K562 (cell line): ENCODE measurements around the gene NDUFAF2. TPM values are rescaled to one million over a fixed set of nuclear protein-coding genes. Genes with fewer than 3 reads are reported as not detected.

Experiments used
- ATAC-seq: fragments of 200-7000 bp; cut with Tn5 transposase; 3 replicates; pipeline ENCODE4 v1.9.1; 2020; ENCODE audit warnings: moderate library complexity
- BruUV-seq: library from RNA; stranded (reverse); fragments of 400-500 nt; replicated peaks from 2 replicates; lab custom pipeline; 2021; lab: Mats Ljungman, UMichigan
- CTCF ChIA-PET: fragments of 300-600 bp; formaldehyde crosslinking; extraction: SDS; loops from one replicate; lab custom pipeline; 2021; ENCODE audit warnings: low intra/inter-chr PET ratio; lab: Yijun Ruan, JAX
- POLR2A ChIA-PET: fragments of 300-600, 350-650 bp; sonication (Branson Sonifier 250); formaldehyde crosslinking; extraction: SDS; loops from one replicate; lab custom pipeline; 2021; ENCODE audit warnings: antibody characterized with exemption, inconsistent platforms; lab: Yijun Ruan, JAX
- DNase-seq, 4 experiments: peaks; one replicate each; pipeline versions ENCODE4 v3.0.0 to v3.0.0-alpha.2; 2011 to 2018; ENCODE audit warnings: low spot score in 3 of 4, mixed read lengths in 3 of 4; ENCODE audit errors: extremely low read depth in 1 of 4
- FAIRE-seq: peaks from 2 replicates; lab custom pipeline; 2011; peaks lifted over from hg19 to GRCh38; lab: Jason Lieb, UNC
- H2AFZ ChIP-seq: 2 replicates; pipeline ENCODE4 v1.6.0; 2011; ENCODE audit warnings: low read depth, low read length, control low read depth, inconsistent platforms
- H3K27ac ChIP-seq: fragments of 200-600 bp; 3 replicates; pipeline ENCODE4 v1.8.0; 2011; ENCODE audit warnings: low read depth, mild to moderate bottlenecking, control low read depth, inconsistent platforms, low read length, moderate library complexity, mixed read lengths; ENCODE audit errors: extremely low read depth
- H3K27me3 ChIP-seq, 2 experiments: fragments of 300-600 bp in 1 of 2; 2 replicates in 1 of 2; 3 replicates in 1 of 2; pipeline versions ENCODE4 v1.6.0 to v1.8.0; 2011; ENCODE audit warnings: inconsistent platforms in 2 of 2, low read length in 2 of 2, mild to moderate bottlenecking in 1 of 2, mixed read lengths in 1 of 2, moderate library complexity in 1 of 2; ENCODE audit not compliant: control insufficient read depth in 2 of 2, insufficient read depth in 2 of 2
- H3K36me3 ChIP-seq: fragments of 300-600 bp; 3 replicates; pipeline ENCODE4 v1.8.0; 2011; ENCODE audit warnings: mild to moderate bottlenecking, low read length, inconsistent platforms; ENCODE audit not compliant: control insufficient read depth, insufficient read depth
- H3K4me1 ChIP-seq, 2 experiments: fragments of 200-600 bp in 1 of 2; replicated peaks in 1 of 2; 2 replicates in 1 of 2; 3 replicates in 1 of 2; pipeline versions ENCODE4 v1.5.1 to v1.8.0; 2011; ENCODE audit warnings: inconsistent platforms in 2 of 2, low read length in 2 of 2, mild to moderate bottlenecking in 1 of 2, mixed read lengths in 1 of 2, moderate library complexity in 1 of 2; ENCODE audit not compliant: control insufficient read depth in 2 of 2, insufficient read depth in 2 of 2
- H3K4me2 ChIP-seq: 2 replicates; pipeline ENCODE4 v1.6.1; 2011; ENCODE audit warnings: low read length, control low read depth, inconsistent platforms, mixed read lengths; ENCODE audit not compliant: insufficient read depth
- H3K4me3 ChIP-seq: fragments of 200-600 bp; sonication (generic), shearing (Covaris generic); 2 replicates; pipeline ENCODE4 v1.5.1; 2016; ENCODE audit warnings: control low read depth, inconsistent platforms
- H3K79me2 ChIP-seq: fragments of 200-600 bp; 3 replicates; pipeline ENCODE4 v1.8.0; 2011; ENCODE audit warnings: low read length, inconsistent platforms; ENCODE audit not compliant: control insufficient read depth, insufficient read depth
- H3K9ac ChIP-seq, 2 experiments: 2 replicates each; pipeline versions ENCODE4 v1.6.0 to v1.6.1; 2011; ENCODE audit warnings: low read depth in 2 of 2, low read length in 2 of 2, control low read depth in 1 of 2, inconsistent platforms in 1 of 2, mild to moderate bottlenecking in 1 of 2, mixed read lengths in 1 of 2; ENCODE audit not compliant: insufficient read depth in 1 of 2
- H3K9me1 ChIP-seq: one replicate; pipeline ENCODE4 v1.6.0; 2011; ENCODE audit warnings: inconsistent platforms, mild to moderate bottlenecking, low read length, moderate library complexity; ENCODE audit not compliant: control insufficient read depth, insufficient read depth
- H3K9me3 ChIP-seq: replicated peaks from 2 replicates; pipeline ENCODE4 v1.5.1; 2011; ENCODE audit warnings: low read depth, low read length, inconsistent platforms; ENCODE audit not compliant: control insufficient read depth, insufficient read depth
- H4K20me1 ChIP-seq: replicated peaks from 2 replicates; pipeline ENCODE4 v1.6.1; 2011; ENCODE audit warnings: low read length, inconsistent platforms, mixed read lengths; ENCODE audit not compliant: control insufficient read depth, insufficient read depth
- IFI16 ChIP-seq: fragments of 250-450 bp; sonication (Bioruptor Pico); IDR thresholded peaks from 2 replicates; pipeline ENCODE4 v2.1.2; 2022; ENCODE audit warnings: mild to moderate bottlenecking, inconsistent platforms
- MAX ChIP-seq: sonication (generic); formaldehyde crosslinking; IDR thresholded peaks from 2 replicates; pipeline ENCODE4 v1.9.0; 2022; ENCODE audit warnings: mild to moderate bottlenecking, missing genetic modification reagents
- MXD1 ChIP-seq: fragments of 250-450 bp; sonication (Bioruptor Pico); IDR thresholded peaks from 2 replicates; pipeline ENCODE4 v1.8.0; 2021; ENCODE audit warnings: borderline replicate concordance, mild to moderate bottlenecking, moderate library complexity; ENCODE audit not compliant: poor library complexity, severe bottlenecking
- U2AF2 ChIP-seq: fragments of 200-400 bp; formaldehyde crosslinking; optimal IDR thresholded peaks from 2 replicates; pipeline ENCODE3; 2017; ENCODE audit warnings: low read depth, mild to moderate bottlenecking, low read length
- USF1 ChIP-seq: sonication (generic); formaldehyde crosslinking; IDR thresholded peaks from 2 replicates; pipeline ENCODE4 v1.9.0; 2022; ENCODE audit warnings: mild to moderate bottlenecking, missing genetic modification reagents
- ZBTB34 ChIP-seq: fragments of 250-450 bp; sonication (Bioruptor Pico); IDR thresholded peaks from 2 replicates; pipeline ENCODE4 v1.8.0; 2021; ENCODE audit warnings: mild to moderate bottlenecking, moderate library complexity
- ZNF121 ChIP-seq: sonication (generic); formaldehyde crosslinking; conservative IDR thresholded peaks from 2 replicates; pipeline ENCODE4 v1.8.0; 2022; ENCODE audit warnings: missing genetic modification reagents
- ZNF584 ChIP-seq: fragments of 200-800 bp; sonication (Bioruptor generic); IDR thresholded peaks from 2 replicates; pipeline ENCODE4 v1.6.1; 2016; ENCODE audit warnings: low read depth, mild to moderate bottlenecking, missing genetic modification characterization, missing compliant biosample characterization
- ZNF77 ChIP-seq: fragments of 250-450 bp; sonication (Bioruptor Pico); IDR thresholded peaks from 2 replicates; pipeline ENCODE4 v1.5.0; 2020
- ZNF785 ChIP-seq: fragments of 250-450 bp; sonication (Bioruptor Pico); IDR thresholded peaks from 2 replicates; pipeline ENCODE4 v1.4.0; 2020; ENCODE audit warnings: mild to moderate bottlenecking
- WGBS: fragments of 100-300 bp; shearing (Covaris generic); methylation state at CpG from one replicate; pipeline ENCODE4 v1.1.6; 2016; ENCODE audit warnings: low coverage, mixed read lengths; ENCODE audit not compliant: insufficient coverage; ENCODE audit errors: missing lambda C conversion rate; 5-methylcytosine and 5-hydroxymethylcytosine counted together
- in situ Hi-C: fragments of 300-500 bp; cut with MboI; formaldehyde crosslinking; loops from 4 replicates; pipeline ENCODE4 v1.15.0; 2018; ENCODE audit warnings: inconsistent platforms, mixed read lengths
- intact Hi-C: fragments of 100-400 bp; cut with micrococcal nuclease; formaldehyde crosslinking; loops from 2 replicates; pipeline ENCODE4 v1.14.2; 2022
- polyA plus RNA-seq, 8 experiments: library from polyadenylated mRNA; depleted of rRNA in 4 of 8; stranded (reverse) in 5 of 8; unstranded in 3 of 8; fragments of >200 nt; fragmentation: Nextera tagmentation in 2 of 8; fragmentation: Illumina TruSeq in 1 of 8; extraction: Ambion mirVana in 2 of 8; extraction: Trizol in 1 of 8; gene quantifications; 2 replicates each; pipeline versions ENCODE4 v1.2.1 to v1.2.3, GENCODE V29; 2011 to 2014; ENCODE audit warnings: inconsistent platforms in 1 of 8, missing spikeins in 1 of 8
- total RNA-seq, 7 experiments: library from RNA; depleted of rRNA in 6 of 7; stranded (reverse); fragments of >200 nt in 6 of 7; fragmentation: Illumina TruSeq in 2 of 7; extraction: Trizol in 2 of 7; gene quantifications; 2 replicates each; pipeline versions ENCODE4 v1.2.1 to v1.2.3, GENCODE V29; 2011 to 2021; ENCODE audit warnings: low replicate concordance in 1 of 7
- TF ChIP-seq, protein P1 (sequence below), 2 experiments: fragments of 450-650 bp in 1 of 2; sonication (generic) in 1 of 2; formaldehyde crosslinking in 1 of 2; IDR thresholded peaks in 1 of 2; conservative IDR thresholded peaks in 1 of 2; 2 replicates each; pipeline versions ENCODE4 v1.6.1 to v1.8.1; 2016 to 2023; ENCODE audit warnings: mild to moderate bottlenecking in 2 of 2, moderate library complexity in 2 of 2, inconsistent platforms in 1 of 2, missing genetic modification reagents in 1 of 2

The NDUFAF2 gene
- total and polyA plus RNA-seq, 9 of the 15 experiments (the other 6 are each of a cell fraction or from before 2014, with no cell fraction given) = 56.0 to 155 (median 95.9) TPM

- TF ChIP-seq ZNF77 (CRISPR knock-in tag) = no peak
- no peak for TF ChIP-seq ZBTB34 (CRISPR knock-in tag)
- TF ChIP-seq MXD1 (CRISPR knock-in tag) = no peak
Observed at GRCh38 chr5:61010467-61011454, 65.8 kb downstream of the NDUFAF2 start (continued).

DNA sequence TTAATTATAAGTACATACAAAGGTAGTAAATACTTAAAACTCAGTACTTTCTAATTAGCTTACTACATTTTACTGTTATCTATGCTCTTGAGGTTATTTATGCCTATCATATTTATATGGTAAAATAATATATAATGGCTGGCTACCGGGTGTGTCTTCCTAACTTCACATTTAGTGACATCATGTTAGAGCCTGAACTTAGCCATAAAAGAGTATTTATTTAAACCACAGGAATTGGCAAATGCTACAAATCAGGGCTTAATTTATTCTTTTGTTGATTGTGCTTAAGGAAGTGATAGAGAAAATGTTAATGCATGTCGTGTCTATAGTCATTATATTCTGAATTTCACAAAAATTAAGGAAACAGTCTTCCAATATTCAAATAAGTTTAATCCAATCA, 73.1 kb downstream of the NDUFAF2 start:
- ATAC-seq (no peak), FAIRE-seq (no peak), DNase-seq (no peak)
- Histone ChIP-seq H3K27ac (no peak overlapping the region), H3K4me3 (no peak overlapping the region), H3K9ac (no peak overlapping the region), H3K4me2 (no peak overlapping the region), H3K9me1 (no peaks in the 10 kb centered on the region), H3K36me3 (no peaks in the 10 kb centered on the region), H3K9me3 (no peaks in the 10 kb centered on the region), H2AFZ (no peak overlapping the region), H3K79me2 (no peaks in the 10 kb centered on the region), H3K4me1 (no peaks in the 10 kb centered on the region), H4K20me1 (no peaks in the 10 kb centered on the region), H3K27me3 (no peaks in the 10 kb centered on the region)
- intact Hi-C loops (no loop called here), in situ Hi-C loops (no loop called here)
- no TSS peak for BruUV-seq
- CTCF ChIA-PET = no interaction called here
- TF ChIP-seq, protein P1, sequence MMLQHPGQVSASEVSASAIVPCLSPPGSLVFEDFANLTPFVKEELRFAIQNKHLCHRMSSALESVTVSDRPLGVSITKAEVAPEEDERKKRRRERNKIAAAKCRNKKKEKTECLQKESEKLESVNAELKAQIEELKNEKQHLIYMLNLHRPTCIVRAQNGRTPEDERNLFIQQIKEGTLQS (IDR thresholded peaks at IDR 0.05) = no peak
- TF ChIP-seq, protein P1 (CRISPR knock-in tag; conservative IDR thresholded peaks at IDR 0.05) = no peak
- TF ChIP-seq ZNF785 (CRISPR knock-in tag) (no peak), MAX (no peak), ZNF584 (CRISPR knock-in tag) (no peak), IFI16 (CRISPR knock-in tag) (no peak), ZNF121 (CRISPR knock-in tag) (no peak), U2AF2 (no peak), USF1 (no peak)
- POLR2A ChIA-PET = no interaction called here
- WGBS = 69% methylated on average over 2 of the region's 2 CpGs
